Activated CD4-positive, alpha-beta T cell treated with anti-CD3 and anti-CD28 coated beads, Interleukin-2, amount 50 U/mL, for 1 hour (primary cell): ENCODE measurements around the gene NPB.

Experiments used
- DNase-seq: peaks from one replicate; pipeline ENCODE4 v3.0.0-alpha.2; 2020

The NPB gene

DNA sequence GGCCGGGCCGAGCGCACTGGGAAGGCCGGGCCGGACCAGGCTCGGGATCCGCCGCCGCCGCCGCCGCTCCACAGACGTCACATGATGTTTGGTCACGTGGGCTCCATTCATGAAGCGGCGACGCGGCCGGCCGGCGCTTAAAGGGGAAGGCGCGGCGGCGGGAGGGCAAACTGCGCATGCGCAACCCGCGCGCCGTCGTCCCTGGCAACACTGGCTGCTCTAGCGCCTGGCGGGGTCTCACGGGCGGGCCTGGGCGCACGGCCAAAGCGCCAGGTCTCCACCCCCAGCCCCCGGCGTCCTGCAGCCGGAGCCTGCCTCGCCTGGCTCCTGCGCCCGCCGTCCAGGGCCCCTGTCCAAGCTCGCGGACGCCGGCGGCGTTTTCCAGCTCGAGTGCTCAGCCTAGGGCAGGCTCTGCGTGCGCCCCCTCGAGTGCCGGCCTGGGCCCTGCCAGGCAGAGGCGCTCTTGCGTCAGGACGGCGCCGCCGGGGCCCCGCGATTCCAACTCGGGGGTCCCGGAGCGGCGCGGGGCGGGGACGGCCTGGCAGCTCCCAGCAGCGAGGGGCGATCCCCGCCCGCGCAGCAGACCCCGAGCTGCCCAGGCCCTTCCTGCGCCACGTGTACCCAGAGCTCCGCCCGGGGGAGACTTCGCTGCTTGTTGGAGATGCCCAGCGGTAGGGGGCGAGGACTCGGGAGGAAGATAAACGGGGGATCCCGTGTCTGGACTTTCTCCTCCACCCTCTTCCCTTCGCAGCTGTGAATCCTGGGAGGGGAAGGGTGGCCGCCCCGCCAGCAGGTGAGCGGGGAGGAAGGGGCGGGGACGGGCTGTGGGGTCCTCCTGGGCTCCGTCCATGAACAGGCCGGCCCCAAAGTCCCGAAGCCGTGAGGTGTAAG lies 25.9 kb downstream of the NPB start, which contains the start of gene MAFG:
Gene MAFG (minus strand): TSS at position 83 of the 891 bp plus-strand sequence. CDS start 4,550 bp downstream, outside the sequence.
- DNase-seq = peak; percentile 86

DNA sequence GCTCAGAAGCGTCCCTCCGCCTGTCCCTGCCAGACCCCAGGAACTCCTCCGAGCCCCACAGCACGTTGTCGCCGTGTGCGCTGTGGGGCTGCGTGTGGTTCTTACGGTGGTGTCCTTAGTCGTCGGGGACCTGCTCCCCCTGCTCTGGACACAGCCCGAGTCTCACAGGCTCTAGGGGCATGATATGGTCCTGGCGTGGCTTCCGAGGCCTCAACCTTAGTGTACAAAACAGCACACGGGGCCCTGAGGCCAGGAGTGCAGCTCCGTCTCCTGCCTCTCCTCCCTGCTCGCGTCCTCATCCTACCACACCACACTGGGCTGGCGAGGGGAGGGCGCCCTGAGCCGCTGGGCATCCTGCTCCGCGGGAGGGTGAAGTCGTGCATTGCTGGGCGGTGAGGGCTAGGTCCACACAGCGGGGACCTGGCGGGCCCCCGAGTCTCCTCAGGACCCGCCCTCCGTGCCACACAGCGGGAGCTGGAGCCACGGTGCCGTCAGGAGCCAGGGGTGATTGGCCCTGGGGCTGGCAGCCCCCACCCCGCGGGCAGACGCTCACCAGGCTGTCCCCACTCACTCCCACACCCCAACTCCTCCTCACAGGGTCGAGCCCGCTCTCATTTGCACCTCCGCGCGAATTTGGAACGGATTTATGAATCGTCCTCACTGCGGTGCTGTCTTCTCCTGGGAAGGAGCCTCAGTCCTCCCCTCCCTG lies 26.7 kb downstream of the NPB start:
- DNase-seq = no peak

DNA sequence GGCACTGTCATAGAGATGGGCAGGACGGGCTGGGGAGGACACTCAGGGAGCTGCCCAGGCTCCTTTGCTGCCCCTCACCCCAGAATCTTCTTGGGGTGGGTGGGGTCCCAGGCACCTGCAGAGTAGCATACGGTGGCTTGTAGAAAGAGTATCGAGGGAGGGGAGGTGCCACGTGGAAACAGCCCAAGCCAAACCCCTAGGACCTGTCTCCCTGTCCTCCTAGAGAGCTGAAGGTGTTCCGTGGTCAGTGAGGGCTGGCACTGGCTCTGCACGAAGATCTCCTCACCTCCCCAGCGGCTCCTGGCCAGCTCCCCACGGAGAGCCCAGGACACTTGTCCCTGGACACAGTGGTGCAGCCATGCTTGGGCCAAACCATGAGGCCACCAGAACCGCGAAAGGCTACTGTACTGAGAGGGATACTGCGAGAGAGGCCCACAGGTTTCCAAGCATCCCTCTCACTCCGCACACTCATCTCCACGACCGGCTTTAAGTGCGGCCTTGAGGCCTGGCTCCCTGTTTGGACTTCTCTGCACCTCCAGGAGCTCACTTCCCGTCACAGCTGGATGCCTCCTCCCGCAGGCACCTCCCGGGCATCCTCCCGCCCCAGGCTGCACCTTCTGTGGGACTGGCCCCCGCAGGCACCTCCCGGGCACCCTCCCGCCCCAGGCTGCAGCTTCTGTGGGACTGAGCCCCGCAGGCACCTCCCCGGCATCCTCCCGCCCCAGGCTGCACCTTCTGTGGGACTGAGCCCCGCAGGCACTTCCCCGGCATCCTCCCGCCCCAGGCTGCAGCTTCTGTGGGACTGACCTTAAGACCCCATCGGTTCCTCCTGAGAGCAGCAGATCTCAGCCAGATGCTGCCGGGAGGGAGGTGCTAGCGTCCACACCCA lies 27.5 kb downstream of the NPB start:
- no peak for DNase-seq

DNA sequence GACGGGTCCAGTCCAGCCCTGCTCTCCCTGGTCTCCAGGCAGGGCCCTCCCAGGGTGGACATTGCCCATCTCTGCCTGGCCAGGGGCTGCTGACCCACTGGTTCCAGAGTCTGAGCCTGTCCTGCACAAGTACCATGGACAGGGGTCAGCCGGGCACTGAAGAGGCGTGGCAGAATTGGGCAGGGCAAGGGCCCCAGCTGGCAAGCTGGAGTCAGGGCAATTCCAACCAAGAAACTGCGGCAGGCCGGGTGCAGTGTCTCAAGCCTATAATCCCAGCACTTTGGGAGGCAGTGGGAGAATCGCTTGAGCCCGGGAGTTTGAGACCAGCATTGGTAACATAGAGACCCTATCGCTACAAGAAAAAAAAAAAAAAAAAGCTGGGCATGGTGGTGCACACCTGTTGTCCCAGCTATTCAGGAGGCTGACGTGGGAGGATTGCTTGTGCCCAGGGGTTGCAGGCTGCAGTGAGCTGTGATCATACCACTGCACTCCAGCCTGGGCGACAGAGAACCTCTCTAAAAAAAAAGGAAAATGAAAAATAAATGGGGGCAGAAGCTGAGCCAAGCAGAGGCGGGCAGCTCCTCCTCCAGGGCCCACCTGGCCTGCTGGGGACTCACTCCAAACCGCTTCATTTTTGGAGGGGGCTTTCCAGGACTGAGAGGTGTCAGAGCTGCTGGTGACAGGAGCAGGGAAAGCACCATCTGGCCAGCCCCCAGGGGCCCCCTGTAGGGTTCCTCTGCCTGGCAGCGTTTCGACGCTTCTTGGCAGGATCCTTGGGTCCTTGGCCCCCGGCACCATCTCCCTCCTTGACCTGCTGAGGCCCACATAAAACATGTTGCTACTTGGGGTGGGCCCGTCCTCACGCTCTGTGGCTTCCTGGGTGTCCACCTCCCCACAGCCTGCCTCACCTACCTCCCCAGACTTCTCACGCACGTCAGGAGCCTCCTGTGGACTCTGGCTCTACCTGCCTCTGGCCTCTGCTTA lies 28.4 kb downstream of the NPB start:
- no peak for DNase-seq

DNA sequence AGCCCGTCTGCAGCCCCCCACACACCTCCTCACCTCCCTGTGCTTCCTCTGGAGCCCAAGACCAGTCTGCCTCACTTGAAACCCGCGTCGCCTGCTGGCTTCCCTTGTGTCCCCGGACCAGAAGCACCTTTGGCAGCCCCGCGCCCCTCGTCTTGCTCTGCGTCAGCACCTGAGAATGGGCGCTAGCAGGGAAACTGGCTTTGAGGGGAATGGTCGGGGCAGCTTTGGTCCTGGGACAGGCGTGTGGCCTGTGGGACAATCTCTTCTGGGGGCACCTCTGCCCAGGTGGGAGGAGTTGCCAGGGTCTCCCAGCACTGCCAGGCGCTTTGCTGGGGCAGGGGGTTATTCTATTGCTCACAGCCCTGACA lies 29.1 kb downstream of the NPB start:
- DNase-seq = no peak

DNA sequence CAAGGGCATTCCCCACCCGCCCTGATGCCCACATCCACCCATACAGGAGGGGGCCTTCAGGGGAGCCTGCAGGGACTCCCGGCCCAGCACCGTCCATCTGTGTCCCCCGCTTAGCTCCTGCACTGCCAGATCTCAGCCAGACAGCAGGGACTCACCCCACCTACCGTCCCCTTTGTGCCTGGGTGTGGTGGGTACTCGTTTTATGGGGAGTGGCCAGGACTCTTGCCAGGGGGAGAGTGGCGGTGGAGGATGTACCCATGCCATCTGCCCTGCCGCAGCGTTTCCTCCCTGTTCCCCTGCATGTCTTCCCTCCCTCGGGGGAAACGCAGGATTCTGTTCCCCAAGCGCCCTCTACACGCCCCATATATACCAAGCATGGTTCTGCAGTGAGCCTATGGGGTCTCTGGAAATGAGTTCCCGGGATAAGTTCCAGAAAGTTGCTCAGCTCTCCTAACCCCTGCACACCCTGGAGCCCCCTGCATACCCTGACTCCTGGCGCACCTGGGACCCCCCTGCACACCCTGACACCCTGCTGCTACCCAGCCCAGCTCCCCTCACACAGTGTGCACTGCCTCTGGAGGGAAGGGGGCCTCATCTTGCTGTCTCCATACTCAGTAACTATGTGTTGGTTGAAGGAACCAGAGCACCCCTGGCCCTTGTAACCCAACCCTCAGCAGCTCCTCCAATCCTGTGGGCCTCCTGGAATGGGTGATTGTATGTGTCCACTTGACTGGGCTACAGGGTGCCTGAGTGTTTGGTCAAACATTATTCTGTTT lies 29.7 kb downstream of the NPB start:
- DNase-seq = no peak

DNA sequence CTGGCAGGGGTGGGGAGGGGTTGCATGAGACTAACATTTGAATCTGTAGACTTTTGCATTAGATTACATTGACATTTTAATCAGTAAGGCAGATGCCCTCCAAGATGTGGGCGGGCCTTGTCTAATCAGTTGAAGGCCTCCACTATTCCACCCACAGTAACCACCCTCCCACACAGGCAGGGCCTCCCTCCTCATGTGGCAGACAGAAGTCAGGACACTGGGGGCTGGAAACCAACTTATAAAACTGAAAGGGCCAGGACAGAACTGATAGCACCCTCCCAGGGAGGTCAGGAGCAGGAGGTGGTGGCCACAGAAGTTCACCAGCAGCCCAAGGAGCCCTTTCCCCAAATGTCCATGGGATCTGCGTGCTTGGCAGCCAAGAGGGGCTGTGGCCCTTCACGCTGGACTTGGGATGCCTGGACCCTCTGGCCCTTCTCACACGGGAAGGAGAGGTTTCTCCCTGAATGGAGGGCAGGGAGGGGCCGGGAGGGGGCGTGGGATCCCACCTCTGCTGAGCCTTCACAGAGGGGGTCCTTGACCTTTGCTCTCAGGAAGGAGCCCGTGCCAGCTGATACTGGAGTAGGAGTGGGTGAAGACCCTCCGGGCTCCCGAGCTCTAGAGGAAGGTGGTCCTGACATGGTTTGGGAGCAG lies 30.4 kb downstream of the NPB start:
- DNase-seq = no peak

DNA sequence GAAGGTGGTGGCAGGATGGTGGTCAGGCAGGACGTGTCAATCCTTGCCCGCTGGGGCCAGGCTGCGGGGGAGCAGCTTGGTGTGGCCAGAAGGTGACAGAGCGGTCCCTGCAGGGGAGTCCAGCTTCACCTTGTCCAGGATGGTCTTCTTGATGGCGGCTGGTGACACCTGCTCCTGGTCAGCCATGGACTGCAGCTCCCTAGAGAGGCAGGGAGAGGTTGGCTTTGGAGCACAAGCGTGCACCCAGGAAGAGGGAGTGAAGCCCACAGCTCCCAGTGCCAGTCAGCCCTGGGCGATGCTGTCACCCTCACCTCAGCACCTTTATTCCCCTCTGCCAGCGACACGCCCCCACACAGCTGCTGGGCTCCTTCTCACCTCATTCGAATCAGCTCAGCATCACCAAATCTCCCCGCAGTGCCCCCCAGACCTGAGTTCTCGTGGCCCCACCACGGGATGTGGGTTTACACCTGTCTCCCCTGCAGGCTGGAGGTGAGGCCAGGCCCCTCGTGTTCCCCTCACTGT lies 31.2 kb downstream of the NPB start:
- no peak for DNase-seq

DNA sequence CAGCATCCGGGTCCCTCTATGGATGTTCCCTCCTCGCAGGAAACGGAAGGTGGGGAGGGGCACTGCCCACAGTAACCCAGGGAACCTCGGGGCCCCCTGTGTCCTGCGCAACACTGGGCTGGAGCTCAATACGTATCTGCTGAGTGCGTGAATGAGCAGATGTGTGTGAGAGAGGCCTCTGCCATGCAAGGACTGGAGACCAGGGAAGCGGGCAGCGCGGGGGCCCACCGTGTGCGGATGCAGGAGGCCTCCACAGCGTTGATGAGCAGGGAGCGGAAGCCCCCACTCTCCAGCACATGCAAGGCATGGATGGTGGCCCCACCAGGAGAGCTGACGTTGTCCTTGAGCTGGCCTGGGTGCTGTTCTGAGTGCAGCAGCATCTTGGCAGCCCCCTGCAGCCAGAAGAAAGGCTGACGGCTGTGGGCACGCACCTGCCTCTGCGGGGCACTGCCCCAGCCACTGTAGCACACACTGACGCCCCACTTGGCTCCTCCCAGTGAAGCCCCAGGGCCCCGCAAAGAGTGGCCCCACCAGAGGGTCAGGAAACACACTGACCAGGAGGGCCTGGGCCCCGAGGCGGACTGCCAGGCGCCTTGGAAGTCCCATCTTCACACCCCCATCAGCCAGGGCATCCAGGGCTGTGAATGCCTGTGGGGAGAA lies 32.2 kb downstream of the NPB start:
- no peak for DNase-seq

DNA sequence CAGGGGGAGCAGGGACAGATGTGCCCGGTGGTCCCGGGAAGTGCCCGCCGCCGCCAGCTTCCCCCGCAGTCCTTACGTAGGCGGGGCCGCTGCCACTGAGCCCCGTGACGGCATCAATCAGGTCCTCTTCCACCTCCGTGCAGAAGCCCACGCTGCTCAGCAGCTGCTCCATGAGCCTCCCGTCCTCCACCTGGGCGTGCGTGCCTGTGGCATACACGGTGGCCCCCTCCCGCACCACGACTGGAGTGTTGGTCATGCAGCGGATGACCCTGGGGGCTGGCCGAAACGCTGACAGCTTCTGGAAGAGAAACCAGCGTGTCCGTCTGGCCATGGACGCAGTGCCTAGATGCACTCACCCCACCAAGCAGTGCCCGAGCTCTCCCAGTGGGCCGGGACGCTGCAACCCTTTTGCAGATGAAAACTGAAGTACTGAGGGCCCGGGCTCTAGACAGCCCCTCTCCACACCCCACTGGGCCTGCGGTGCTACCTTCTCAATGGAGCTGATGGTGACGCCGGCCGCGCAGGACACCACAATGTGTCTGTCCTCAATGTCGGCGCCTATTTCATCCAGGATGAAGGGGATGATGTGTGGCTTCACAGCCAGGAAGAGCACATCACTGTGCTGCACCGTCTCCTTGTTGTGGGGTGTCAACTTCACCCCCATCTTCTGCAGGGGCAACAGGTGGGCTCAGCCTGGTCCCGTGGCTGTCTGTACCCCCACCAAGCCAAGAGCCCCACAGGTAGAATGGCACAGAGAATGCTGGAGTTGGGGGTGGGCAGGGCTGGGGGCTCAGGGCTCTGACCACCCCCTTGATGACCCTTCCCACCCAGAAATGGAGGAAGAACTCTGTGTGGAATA lies 33.0 kb downstream of the NPB start:
- no peak for DNase-seq

DNA sequence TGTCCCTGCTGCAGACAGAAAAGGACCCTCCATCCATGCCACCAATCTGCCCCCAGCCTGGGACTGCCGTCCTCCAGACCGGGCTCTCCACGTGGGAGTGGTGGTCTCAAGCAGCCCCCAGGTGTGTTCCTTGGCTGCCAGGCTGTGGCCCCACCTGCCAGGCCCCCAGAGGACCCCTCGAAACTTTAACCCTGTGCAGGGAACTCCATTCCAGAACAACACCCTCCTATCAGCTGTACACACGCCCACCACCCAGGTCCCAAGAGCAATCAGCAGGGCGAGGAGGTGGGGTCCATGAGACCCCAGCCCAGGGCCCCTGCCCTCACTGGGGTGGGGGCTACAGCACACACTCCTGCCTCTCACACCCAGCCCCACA lies 33.7 kb downstream of the NPB start:
- no peak for DNase-seq

DNA sequence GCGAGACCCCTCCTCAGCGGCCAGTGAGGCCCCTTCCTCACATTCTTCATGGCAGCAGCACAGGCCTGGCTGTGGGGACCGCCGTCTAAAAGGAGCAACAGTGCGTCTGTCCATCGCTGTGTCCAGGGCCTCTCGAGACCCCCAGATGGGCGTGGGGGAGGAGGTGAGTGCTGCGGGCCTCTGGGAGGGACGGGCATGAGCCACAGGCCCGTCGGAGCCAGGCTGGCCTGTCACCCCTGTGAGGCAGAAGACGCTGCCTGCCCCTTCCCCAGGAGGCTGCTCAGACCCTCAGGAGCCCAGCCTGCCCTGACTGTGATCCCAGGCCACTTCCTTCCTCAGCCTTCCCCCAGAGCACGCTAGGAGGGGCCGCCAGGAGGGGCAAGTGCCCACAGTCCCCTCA lies 37.2 kb downstream of the NPB start:
- DNase-seq = no peak

DNA sequence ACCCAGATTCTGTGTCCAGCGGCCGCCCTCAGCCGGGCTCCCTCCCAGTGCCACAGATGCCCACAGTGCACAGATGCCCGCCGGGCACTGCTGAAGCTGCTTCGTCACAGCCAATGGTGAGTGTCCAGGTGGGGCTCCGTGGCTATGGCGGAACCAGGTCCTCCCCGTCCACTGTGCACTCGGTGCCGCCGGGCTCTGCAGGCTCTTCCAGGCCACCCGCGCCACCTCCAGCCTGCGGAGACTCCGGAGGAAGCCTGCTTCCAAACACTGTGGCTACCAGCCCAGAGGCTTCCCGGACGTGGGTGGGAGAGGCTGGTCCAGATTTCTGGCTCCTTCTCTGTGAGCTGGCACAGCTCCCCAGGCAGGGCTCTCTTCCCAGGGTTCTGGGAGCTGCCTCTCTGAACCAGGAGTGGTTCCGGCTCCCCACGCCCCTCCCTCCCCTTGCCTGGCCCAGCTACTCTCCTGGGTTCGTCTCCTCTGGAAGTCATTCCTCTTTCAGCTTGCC lies 37.9 kb downstream of the NPB start:
- DNase-seq = no peak

DNA sequence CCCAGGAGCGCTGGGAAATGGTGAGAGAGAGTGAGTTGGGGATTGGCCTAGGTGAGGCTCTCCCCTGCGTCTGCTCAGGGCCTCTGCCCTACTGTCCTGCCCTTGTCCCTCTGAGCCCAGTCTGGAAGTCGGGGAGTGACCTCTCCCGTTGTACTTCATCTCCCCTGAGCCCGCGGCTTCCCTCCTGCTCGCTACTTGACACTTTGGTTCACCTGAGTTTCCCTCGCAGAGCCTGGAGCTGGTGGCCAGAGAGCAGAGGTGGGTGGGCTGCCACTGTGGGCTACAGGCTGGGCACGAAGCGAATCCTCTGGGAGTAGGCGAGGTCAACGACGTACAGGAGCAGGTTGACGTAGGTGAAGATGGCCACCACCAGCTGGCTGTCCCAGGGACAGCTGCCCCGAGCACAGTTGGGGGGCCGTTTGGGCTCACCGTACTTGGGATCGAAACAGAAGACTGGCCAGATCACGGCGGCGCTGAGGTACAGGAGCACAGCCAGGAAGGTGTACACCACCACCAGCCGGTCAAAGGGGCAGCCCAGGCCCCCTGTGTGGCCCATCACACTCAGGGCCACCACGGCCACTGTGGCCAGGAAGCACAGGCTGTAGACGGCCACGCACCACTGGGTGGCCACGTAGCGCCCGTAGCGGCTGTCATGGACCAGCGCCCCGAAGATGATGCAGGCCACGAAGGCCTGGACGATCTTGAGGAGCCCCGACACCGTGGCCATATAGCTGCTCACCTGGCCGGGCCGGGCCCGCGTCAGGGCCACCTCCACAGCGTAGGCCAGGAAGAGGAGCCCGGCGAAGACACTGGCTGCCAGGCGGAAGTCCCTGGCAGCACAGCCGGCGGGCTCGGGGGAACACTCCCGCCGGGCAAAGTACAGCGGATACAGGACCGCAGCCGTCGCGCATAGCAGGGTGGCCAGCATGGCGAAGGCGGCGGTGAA lies 38.8 kb downstream of the NPB start:
- DNase-seq = no peak

DNA sequence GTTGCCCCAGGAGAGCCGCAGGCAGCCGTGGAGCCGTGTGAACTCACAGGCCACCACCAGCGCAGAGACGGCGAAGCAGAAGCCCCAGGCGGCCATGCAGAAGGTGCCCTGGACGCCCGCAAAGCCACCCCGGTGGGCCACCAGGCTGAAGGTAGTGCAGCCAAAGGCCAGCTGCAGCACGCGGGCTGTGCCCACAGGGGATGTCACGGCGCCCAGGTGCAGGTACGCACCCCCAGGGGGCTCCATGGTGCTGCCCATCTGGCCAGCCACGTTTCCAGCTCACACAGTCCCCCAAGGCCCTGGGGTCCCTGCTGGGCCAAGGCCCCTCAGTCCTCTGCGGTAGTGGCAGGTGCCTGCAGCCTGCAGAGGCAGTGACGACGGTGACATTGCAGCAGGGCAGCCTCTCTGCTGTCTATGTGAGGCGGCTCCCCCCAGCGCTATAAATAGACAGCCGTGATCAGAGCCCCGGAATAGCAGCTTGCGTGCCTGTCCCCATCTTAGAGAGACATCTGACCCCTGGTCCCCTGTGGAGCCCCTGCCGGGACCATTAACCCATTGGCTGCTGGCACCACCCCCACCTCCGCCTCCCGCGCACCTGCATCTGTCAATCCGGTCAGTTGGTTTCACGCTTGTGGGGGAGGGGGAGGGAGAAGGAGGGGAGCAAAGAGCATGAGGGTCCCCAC lies 39.6 kb downstream of the NPB start:
- DNase-seq = no peak

DNA sequence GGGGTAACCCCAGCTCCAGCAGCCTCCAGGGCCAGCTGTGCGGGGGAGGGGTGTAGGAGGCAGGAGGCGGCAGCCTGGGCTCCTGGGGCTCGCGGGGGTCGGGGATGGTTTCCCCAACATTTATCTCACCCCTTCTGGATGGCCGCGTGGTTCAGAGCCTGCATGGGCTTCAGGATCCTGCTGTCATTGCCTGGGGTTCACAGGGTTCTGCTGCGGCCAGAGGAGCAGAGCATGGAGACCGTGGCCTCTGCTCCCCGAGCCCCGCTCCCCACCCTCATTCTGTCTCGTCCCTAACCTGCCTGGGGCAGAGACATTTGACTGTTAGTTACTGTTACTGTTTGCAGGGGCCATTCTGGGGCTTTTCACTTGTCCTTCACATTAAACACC lies 40.1 kb downstream of the NPB start:
- no peak for DNase-seq

DNA sequence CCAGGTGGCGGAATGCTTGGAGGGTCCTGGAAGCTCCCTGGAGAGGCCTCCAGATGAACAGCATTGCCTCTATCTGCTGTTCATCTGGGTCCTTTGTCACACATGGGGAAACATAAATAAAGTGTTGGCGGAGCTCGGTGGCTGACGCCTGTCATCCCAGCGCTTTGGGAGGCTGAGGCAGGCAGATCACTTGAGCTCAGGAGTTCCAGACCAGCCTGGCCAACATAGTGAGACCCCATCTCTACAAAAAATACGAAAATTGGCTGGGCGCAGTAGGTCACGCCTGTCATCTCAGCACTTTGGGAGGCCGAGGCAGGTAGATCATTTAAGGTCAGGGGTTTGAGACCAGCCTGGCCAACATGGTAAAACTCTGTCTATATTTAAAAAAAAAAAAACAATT lies 42.8 kb downstream of the NPB start:
- DNase-seq = no peak
